GM10847 (cell line): Measurements from ENCODE around the gene UCN2.

Source experiments
- POLR2A ChIP-seq: IDR thresholded peaks from 2 replicates; pipeline ENCODE4 v1.6.1; 2011; ENCODE audit not compliant: insufficient read length; ENCODE audit errors: extremely low read depth

Gene UCN2

DNA sequence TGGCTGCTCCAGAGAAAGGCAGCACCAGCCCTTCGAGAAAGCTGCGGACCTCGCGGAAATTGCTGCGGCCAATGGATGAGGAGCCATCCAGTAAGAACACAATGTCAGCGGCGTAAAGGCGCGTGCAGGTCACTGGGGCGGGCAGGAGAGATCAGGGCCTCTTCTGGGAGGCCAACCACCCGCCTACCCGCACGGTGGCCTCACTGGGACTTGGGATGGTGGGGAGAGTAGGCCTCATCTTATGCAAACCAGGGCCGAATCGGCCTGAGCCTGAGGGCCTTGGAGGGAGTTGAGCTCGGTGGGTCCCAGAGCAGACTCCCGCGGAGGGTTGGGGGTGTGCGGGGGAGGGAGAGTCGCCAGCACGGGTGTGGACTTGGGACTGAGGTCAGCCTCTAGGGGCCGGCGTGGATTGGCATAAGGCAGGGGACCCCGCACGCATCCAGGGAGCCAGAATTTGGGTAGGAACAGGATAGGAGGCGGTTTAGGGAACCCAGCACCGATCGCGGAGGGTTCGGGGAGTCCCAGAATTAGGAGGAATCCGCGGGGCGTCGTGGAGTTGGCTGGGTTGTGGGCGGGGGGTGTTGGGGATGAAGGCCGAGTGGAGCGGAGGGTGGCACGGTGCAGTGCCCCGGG, 31.0 kb upstream of the UCN2 start:
- TF ChIP-seq POLR2A, result no peak

- TF ChIP-seq POLR2A, result no peak
Observed at GRCh38 chr3:48593337-48593736, 29.8 kb upstream of the UCN2 start.

DNA sequence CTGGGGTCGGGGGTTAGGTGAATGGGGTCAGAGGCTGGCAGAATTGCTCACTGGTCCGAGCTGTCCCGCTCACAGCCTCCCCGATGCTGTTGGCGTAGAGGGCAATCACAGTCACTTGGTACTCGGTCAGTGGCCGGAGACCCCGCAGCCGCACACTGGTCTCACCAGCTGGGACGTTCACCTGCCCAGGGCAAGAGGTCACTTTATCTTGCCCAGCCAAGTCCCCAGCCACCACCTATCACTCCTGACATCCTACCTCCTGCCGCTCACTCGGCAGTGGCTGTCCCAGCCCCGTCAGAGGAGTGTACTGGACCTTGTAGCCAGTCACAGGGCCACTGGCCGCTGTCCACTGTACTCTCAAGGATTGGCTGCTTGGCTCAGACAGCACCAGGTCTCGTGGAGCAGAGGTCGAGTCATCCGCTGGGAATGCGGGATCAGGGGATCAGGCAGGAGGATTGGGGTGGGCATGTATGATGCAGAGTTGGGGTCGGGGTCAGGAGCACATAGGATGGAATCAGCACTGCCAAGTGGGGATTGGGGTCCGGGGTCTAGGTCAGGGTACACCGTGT, 29.0 kb upstream of the UCN2 start:
- no peak for TF ChIP-seq POLR2A

DNA sequence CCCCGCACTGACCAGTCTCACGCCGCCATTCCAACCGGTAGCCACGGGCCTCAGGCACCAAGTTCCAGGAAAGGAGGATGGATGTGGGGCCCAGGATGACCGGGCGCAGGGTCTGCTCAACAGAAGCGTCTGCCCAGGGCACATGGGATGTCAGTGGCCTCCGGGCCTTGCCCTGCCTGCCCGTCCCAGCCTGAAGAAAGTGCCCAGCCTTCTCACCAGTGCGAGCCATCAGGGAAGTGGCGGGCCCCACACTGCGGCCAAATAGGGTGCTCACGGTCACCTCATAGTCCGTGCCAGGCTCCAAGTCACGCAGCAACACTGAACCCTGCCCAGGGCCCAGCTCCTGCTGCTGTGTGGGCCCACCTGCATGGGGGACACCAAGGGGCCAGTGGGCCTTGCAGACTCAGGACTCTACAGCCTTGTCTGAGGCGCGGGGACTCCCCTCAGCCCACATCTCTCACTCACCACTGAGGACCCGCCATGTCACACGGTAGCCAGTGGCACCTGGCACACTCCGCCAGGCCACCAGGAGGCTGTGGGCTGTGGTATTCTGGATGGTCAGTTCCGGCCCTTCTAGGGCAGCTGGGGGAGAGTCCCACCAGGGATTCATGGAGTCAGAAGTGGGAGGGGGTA, 28.4 kb upstream of the UCN2 start:
- no peak for TF ChIP-seq POLR2A

- TF ChIP-seq POLR2A, result no peak
Observed at GRCh38 chr3:48591436-48591835, 27.9 kb upstream of the UCN2 start.

DNA sequence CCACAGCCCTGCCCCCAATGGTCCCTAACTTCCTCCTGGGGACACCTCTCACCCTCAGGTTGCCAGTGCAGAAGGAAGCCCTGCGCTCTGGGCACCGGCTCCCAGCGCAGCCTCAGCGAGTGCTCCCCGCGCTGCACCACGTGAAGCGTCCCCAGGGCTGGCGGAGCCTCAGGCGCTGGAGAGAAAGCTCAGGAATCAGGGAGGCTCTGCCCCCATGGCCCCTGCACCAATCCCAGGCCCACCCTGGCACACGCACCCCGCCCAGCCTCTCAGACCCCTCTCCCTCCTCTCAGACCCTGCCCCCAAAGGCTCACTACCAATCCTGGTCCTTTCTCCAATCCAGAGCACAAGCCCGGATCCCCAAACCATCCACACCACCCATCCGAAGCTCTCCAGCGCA, 24.6 kb upstream of the UCN2 start:
- TF ChIP-seq POLR2A, result no peak

- TF ChIP-seq POLR2A, result no peak
Observed at GRCh38 chr3:48587686-48588085, 24.1 kb upstream of the UCN2 start.

- TF ChIP-seq POLR2A, result no peak
Observed at GRCh38 chr3:48585411-48585810, 21.8 kb upstream of the UCN2 start.

DNA sequence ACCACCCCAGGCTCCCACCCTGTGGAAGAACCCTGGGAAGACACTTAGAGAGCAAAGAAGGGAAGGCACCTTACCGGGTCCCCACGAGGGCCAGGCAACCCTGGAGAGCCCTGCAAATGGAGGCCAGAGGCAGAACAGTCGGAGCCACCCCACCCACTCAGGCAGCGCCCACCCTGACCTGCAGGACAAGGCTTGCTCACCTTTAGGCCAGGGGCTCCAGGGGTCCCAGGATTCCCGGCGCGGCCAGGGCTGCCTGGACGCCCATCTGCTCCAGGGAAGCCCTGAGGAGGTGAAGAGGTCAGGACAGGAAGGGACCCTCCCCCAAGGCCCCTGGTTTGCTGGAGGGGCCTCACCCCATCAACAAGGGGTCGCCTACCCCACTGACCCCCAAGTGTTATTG, 21.3 kb upstream of the UCN2 start:
- no peak for TF ChIP-seq POLR2A

DNA sequence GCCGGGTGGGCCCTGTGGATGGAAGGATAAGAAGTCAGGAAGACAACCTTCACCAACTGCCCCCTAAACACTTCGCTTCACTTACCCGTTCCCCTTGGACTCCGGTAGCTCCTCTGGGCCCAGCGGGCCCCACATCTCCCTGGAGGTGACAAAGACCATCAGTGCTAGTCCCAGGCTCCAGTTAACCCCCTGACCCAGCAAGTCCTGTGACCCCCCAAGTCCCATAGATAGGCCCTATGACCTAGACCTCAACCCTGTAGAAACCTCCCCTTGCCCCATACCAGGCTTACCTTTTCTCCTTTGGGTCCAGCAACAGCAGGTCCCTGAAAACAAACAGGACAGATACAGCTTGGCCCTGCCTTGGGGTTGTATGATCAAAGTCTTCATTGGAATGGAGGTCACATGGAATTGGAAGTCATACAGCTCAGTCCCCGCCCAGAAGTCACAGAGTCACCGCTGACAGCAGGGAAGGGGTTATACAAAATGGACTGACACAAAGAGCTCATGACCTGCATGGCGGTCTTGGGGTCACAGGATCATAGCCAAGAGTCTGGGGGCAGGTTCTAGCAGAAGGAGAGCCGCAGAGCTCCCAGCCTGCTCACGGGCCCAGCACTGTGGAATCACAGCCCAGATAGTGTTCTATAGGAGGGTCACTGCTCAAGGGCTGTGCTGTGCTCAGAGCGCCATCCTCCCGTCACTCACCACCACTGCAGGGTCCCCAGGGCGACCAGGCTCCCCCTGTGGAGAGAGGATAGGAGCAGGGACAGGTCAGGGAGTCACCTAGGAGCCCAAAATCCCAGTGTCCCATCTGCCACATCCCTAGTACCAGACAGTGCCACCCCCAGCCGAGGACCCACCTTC, 18.3 kb upstream of the UCN2 start:
- TF ChIP-seq POLR2A, result no peak

DNA sequence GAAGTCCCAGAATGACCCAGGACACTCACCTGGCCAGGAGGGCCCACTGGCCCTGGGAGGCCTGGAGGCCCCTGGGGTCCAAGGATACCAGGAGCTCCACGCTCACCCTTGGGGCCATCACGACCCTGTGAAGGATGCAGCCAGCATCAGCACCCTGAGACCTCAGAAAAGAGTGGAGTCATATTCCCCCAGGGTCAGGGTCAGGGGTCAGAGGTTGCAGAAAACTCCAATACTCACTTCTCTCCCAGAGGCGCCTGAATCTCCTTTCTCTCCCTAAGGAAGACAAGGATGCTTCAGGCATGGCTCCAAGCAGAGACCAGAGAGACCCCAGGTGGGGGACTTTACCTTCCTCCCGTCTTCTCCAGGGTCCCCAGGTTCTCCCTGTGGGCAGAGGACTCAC, 13.1 kb upstream of the UCN2 start:
- TF ChIP-seq POLR2A, result no peak

DNA sequence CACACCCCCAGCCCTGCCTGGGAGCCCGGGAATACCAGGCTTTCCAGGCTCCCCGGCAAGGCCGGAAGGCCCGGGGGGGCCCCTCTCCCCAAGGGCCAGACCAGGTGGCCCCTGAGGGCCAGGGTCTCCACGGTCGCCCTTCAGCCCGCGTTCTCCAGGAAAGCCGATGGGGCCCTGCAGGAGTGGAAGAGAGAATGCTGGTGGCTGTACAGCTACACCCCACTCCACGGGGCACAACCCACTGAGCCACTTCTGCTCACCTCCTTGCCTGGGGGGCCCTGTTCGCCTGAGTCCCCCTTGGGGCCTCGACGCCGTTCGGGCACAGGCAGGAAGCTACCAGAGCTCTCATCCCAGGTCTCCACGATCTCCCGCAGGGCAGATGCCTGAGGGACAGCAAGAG, 11.8 kb upstream of the UCN2 start:
- TF ChIP-seq POLR2A, result no peak

DNA sequence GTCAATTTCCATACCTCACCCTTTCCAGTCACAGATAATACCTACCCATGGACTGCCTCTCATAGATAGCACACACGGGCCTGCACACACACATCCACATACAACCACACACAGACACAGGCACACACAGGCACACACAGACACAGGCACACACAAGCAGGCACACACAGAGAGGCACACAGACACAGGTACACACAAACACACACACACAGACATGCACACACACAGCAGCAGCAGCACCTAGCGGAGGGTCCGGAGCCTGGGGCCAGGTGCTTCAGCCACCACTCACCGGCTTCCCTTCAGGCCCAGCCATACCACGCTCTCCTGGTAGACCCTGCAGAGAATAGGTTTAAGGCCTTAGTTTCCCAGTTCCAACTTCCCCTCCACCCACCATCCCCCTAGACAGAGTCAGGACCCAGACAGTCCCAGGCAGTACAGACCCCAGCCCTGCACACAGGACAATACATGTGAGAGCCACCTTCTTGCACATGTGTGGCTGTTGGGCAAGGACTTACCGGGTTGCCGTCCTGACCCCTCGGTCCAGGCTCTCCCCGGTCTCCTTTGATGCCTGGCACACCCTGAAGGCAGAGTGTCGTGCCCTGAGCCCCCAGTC, 10.5 kb upstream of the UCN2 start:
- TF ChIP-seq POLR2A, result no peak

DNA sequence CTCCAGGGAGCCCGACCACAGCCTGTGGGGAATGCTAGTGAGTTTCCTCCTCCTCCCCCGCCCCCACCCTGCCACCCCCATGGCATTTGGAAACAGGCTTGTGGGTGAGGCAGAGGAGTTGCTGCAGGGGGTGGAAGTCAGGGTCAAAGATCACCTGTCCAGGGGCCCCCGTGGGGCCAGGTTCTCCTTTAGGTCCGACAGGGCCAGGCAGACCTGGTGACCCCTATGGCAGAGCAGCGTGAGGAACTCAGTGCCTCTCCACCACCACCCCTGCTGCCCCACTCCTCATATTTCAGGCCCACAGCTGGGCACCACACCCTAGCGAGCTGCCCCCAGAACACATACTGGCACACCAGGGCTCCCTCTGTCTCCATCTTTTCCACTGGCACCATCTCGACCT, 8.9 kb upstream of the UCN2 start:
- TF ChIP-seq POLR2A, result no peak

- TF ChIP-seq POLR2A, result no peak
Observed at GRCh38 chr3:48571938-48572337, 8.4 kb upstream of the UCN2 start.

DNA sequence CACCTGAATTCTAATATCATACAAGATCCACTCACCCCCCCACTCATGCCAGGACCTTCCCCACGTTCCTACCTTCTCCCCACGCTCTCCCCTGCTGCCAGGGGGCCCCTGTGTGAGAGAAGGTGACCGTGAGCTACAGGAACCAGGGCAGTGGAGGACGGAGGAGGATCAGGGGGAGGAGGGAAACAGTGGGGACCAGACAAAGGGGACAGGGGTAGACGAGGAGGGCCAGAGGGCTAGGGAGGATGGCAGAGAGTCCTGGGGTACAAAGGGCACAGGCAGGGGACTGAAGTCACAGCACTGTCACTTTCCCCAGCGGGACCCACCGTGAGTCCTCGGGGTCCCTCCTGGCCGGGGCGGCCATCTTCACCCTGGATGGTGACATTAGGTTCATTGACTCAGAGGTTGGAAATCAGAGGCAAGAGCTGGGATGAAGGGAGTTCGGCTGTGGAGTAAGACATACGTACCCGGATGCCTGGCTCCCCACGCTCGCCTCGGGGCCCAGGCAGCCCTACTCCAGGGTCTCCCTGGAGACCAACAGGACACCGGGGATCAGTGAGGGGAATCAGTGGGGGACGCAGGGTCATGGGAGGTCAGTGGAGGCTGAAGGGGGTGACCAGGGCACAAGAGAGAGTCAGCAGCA, 6.3 kb upstream of the UCN2 start:
- no peak for TF ChIP-seq POLR2A

GRCh38 chr3:48569400-48569799, 5.8 kb upstream of the UCN2 start:
- TF ChIP-seq POLR2A, result no peak
